Bronchial epithelial cell (primary cell): ENCODE measurements around the gene ALOXE3. TPM values are rescaled to one million over a fixed set of nuclear protein-coding genes. Genes with fewer than 3 reads are reported as not detected.

ENCODE experiments used
- DNase-seq: peaks from one replicate; pipeline ENCODE4 v3.0.0-alpha.2; 2010; ENCODE audit warnings: low read depth
- FAIRE-seq: peaks from 2 replicates; lab custom pipeline; 2011; peaks lifted over from hg19 to GRCh38; lab: Jason Lieb, UNC
- H3K27me3 ChIP-seq: 2 replicates; pipeline ENCODE4 v1.5.1; 2011; ENCODE audit warnings: low read length; ENCODE audit not compliant: control insufficient read depth, insufficient read depth
- H3K36me3 ChIP-seq: 2 replicates; pipeline ENCODE4 v1.5.1; 2011; ENCODE audit warnings: low read length; ENCODE audit not compliant: control insufficient read depth, insufficient read depth
- H3K4me3 ChIP-seq: 2 replicates; pipeline ENCODE4 v1.5.1; 2011; ENCODE audit warnings: mild to moderate bottlenecking, low read depth, low read length, control low read depth
- total RNA-seq: library from RNA; depleted of rRNA; stranded (reverse); fragments of >200 nt; gene quantifications from 2 replicates; pipeline ENCODE4 v1.2.1, GENCODE V29; 2014
- TF ChIP-seq, protein P1 (sequence below): IDR thresholded peaks from 2 replicates; pipeline ENCODE4 v1.5.1; 2011; ENCODE audit warnings: mild to moderate bottlenecking, moderate library complexity, low read length, control low read depth, inconsistent platforms; ENCODE audit not compliant: insufficient read depth, severe bottlenecking

The ALOXE3 gene
- total RNA-seq, 1 donor from 2014 or later: 1.3 TPM

DNA sequence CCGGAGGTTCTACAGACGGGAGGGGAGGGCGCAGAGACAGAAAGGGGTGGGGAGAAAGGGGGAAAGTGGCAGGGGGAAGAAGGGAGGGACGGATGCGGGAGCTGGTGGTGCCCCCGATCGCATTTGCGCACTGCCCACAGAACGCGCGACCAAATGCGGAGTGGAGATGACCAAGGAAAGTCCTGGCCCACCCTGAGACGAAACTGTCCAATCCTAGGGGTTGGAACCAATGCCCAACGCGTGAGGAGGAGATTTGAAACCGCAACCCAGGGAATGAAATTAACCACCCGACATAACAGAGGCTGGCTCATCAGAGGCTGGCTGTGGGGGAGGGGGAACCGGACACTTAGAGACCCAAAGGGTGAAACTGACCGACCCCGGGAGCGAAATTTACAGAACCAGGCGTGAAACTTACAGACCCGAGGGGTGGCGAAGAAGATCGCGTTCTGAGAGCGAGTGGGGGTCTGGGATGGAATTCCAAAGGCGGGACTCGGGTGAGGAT is 4.2 kb upstream of the ALOXE3 start:
- Histone ChIP-seq H3K27me3 (peaks cover 3% of the 10 kb centered on the region), H3K36me3 (no peaks in the 10 kb centered on the region), H3K4me3 (peak overlapping the region; percentile 45)
- no peak for FAIRE-seq
- DNase-seq: no peak
- TF ChIP-seq, protein P1, sequence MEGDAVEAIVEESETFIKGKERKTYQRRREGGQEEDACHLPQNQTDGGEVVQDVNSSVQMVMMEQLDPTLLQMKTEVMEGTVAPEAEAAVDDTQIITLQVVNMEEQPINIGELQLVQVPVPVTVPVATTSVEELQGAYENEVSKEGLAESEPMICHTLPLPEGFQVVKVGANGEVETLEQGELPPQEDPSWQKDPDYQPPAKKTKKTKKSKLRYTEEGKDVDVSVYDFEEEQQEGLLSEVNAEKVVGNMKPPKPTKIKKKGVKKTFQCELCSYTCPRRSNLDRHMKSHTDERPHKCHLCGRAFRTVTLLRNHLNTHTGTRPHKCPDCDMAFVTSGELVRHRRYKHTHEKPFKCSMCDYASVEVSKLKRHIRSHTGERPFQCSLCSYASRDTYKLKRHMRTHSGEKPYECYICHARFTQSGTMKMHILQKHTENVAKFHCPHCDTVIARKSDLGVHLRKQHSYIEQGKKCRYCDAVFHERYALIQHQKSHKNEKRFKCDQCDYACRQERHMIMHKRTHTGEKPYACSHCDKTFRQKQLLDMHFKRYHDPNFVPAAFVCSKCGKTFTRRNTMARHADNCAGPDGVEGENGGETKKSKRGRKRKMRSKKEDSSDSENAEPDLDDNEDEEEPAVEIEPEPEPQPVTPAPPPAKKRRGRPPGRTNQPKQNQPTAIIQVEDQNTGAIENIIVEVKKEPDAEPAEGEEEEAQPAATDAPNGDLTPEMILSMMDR: no peak

DNA sequence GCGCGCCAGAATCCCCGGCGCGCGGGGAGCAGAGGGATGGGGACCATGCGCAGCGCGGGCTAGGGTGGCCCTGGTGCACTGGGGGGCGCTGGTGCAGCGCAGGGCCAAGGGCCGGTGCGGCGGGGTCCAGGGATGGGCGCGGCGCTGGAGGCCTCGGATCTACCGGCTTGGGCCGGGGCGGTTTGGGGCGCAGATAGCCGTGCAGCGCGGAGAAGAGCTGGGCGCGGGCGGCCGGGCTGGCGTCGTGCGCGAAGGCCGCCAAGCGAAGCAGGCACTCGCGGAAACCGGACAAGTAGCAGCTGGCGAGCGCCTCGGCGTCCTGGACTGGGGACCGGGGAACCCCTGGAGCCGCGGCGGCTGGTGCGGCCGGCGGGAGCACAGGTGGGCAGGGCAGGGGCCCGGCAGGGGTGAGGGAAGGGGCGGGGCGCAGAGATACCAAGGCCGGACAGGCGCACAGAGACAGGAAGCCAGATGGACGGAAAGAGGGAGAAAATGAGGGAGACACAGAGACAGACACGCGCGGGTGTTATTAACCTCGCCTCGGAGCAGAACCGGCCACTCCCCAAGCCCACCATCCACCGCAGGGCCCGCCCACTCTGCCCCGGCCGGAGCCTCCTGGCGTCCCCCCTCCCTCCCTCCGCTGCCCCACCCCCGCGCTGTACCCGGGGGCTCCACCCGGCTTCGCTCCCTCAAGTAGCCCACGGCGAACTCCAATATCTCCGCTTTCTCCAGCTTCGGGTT is 3.5 kb upstream of the ALOXE3 start:
- TF ChIP-seq, protein P1: peak; percentile 58
- peak overlapping the region; percentile 45 for H3K4me3 ChIP-seq
- DNase-seq (no peak), FAIRE-seq (no peak)
- H3K36me3 ChIP-seq: no peaks in the 10 kb centered on the region
- peaks cover 3% of the 10 kb centered on the region for H3K27me3 ChIP-seq

DNA sequence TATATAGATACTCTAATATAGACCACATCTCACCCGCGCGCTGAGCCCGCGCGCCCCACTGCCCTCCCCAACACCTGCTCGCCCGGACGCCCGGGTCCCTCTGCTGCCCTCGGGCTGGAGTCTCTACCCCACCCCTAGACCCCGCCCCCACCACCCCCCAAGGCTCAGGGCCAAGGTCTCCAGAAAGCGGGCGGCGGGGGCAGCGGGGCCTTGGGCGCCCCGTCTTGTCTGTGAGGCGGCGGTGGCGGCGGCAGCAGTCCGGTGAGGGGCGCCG is 3.0 kb upstream of the ALOXE3 start:
- peaks cover 4% of the 10 kb centered on the region for H3K27me3 ChIP-seq
- H3K4me3 ChIP-seq: peak overlapping the region; percentile 45
- DNase-seq (no peak), FAIRE-seq (no peak)
- no peaks in the 10 kb centered on the region for H3K36me3 ChIP-seq
- TF ChIP-seq, protein P1: no peak

DNA sequence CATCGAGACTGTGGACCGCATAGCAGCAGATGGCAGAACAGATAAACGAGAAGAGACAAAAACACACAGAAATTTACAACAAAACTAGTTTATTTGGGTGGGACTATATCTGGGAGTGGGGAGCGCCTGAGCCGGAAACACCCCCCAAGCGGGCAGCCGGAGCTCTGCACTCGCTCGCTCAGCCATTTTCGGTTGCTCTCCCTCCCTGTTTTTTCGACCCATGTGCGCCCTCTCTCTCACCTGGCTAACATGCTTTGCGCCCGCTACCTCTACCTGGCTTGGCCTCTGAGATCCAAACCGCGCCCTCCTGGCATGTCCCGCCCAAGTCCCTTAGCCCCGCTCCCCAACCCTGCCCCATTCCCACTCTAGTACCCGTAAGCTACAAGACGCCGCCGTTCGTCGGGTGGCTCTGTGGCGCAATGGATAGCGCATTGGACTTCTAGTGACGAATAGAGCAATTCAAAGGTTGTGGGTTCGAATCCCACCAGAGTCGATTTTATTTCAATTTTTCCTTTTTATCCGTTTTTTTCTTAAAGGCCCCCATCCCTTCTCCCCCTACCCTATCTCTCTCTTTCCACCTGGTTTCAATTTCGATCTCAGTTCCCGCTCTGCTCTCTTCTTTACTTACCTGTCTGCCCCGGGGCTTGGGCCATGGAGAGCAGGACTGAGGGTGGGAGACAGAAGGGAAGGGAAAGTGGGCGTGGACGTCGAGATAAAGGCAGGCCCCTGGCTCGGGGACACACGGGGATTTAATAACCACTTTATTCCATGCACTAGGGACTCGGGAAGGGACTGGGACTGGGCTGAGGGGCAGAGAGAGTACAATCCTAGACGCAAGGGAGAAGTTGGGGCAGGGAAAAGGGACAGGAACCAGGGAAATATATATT is 2.4 kb upstream of the ALOXE3 start:
- H3K4me3 ChIP-seq: peak overlapping the region; percentile 45
- FAIRE-seq (no peak), DNase-seq (peak; percentile 79)
- no peaks in the 10 kb centered on the region for H3K36me3 ChIP-seq
- TF ChIP-seq, protein P1: peak; percentile 56
- H3K27me3 ChIP-seq: peaks cover 4% of the 10 kb centered on the region

DNA sequence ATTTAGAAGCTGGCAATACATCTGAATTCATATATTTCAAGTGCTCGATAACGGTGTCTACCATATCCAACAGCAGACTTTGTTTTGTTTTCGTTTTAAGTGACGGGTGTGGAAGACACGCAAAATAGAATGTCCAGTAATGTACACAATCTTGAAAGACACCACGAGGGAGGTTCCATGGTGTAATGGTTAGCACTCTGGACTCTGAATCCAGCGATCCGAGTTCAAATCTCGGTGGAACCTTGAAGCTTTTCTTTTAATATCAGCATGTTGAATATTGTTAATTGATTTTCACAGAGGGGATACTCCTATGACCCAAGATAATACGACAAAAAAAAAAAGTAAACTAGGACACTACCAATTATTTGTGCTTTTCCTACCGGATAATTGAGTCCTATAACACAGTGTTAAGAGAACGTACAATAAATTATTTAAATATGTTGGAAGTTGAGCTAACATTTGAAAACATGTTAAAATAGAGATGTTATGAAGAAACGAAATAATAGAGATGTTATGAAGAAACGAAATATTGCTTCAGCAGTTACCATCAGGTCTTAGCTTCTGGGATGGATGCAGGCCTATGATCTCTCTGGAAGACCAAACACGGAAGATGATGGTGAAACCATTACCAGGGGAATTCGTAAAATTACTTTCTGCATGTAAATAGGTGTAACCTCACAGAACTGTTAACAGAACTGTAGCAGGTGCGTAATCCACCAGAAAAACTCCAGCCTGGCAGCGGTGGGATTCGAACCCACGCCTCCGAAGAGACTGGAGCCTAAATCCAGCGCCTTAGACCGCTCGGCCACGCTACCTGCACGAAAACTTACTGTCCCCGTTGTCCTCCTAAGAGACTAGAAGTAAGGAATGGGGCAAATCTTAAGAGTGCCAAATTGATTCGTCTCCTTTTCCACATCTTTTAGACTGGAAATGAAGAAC is 1.5 kb upstream of the ALOXE3 start:
- DNase-seq (peak; percentile 91), FAIRE-seq (no peak)
- Histone ChIP-seq H3K27me3 (peaks cover 2% of the 10 kb centered on the region), H3K4me3 (peak overlapping the region; percentile 45), H3K36me3 (no peaks in the 10 kb centered on the region)
- TF ChIP-seq, protein P1: no peak
